Inflammatory macrophage treated with lipopolysaccharide for 4 hours (primary cell): ENCODE data around the gene SMG5.

ENCODE experiments used
- DNase-seq: peaks from one replicate; pipeline ENCODE4 v3.0.0-alpha.2; 2020

Gene SMG5

GRCh38 chr1:156281693-156282478 is 739 bp downstream of the SMG5 start:
- DNase-seq, result peak; percentile 84

- peak; percentile 81 for DNase-seq
Observed at GRCh38 chr1:156281281-156281680, 1.3 kb downstream of the SMG5 start.

- no peak for DNase-seq
Observed at GRCh38 chr1:156279837-156280236, 2.8 kb downstream of the SMG5 start.

- DNase-seq, result peak; percentile 35
Observed at GRCh38 chr1:156276966-156277381, 5.7 kb downstream of the SMG5 start.

DNA sequence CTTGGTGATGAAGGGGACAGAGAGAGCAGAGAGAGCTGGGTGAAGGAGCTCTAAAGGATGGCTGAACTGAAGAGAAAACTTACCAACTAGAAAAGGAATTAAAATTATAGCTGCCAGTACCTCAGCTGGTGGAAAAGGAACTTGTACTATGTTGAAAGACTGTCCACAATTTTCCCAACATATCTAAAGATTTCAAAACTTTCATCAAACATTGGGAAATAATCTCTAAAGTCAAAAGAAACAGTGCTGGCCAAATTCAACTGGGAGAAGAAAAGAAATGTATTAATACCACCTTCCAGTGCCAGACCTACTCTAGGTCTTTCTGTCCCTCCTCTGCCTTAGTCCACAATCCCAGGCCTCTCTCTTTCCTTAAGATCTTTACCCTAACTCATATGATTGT is 6.1 kb downstream of the SMG5 start:
- DNase-seq, result peak; percentile 62

DNA sequence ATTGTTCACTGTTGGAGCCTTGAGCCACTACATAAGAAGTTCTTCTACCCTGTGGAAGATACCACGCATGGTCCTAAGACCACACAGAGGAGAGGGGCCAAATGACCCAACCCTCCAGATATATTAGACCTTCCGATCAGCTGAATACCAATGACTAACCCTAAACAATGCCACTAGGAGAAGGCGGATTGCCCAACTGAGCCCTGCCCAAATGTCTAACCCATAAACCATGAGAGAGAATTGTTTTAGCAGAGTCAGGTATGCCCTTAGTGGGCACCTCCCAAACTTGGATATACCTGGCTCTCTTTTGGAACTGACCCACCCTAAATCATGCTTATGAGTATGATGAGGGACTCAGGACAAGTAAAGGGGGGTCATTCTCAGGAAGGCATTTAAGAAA is 12.3 kb downstream of the SMG5 start:
- DNase-seq, result no peak

GRCh38 chr1:156268336-156268735 is 14.3 kb downstream of the SMG5 start:
- DNase-seq, result no peak

DNA sequence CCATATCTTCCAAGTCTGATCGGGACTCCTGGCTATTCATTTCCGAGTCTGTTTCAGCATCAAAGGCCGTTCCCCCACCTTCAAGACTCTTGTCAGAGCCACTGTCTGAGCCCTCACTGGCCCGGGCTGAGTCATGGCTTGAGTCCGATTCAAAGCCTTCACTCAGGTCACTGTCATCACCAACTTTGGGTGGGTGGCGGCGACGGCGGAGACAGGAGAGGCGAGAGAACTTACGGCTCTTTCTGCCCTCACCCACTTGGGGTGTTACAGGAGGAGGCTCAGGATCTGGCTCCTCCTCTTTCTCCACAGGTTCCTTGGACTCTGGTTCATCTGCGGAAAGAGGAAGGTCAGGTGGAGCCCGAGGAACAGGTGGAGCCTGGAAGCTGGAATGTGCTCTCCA is 16.6 kb downstream of the SMG5 start:
- no peak for DNase-seq

DNA sequence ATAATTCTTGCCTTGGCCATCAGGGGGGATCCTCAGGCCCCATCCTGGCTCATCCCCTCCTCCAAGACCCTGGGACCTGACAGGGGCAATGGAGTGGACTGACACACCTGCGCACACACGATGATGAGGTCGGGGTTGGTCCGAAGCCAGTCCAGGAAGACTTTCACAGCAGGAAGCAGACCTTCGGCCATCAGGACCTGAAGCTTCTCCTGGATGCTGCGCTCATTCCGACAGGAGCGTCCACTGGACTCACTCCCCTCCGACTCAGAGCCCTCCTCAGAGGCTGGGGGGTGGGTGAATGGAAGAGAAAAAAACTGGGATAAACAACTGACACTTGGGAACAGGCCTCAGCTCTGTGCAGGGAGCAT is 19.4 kb downstream of the SMG5 start:
- DNase-seq, result no peak

DNA sequence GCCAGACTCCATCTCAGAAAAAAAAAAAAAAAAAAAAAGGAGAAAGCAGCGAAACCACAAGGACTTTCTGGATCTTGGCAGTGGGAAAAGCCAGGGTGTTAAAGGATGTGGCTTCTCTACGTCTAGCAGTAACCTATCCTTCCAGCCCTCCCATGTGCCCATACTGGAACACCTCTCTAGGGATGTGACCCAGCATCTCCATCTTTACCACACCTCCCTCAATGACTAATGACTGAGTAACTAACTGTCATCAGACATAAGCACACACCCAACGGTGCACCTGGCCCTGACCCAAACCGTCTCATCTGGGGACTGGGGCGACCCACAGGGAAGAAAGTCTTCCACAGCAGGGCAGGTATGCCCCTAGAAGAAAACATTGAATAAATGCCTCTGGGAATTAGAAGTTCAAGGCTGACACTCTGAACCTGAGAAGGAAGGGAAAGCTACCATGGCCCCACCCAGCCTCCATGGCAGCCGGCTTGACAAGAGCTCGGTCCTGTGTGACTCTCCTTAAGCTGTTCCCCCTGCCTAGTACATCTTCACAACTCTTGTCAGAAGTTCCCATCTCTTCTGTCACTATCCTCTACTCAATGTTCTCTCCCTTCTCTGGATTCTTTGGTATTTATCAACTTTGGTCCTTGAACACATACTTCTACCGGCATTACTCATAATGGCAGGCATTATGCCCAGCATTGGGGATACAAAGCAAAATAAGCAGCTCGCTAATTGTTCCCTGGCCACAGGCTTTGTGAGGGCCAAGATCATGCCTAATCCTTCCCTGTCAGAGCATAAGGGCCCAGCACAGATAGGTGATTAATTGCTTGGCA is 20.0 kb downstream of the SMG5 start:
- DNase-seq, result no peak

- no peak for DNase-seq
Observed at GRCh38 chr1:156260896-156261295, 21.7 kb downstream of the SMG5 start.

DNA sequence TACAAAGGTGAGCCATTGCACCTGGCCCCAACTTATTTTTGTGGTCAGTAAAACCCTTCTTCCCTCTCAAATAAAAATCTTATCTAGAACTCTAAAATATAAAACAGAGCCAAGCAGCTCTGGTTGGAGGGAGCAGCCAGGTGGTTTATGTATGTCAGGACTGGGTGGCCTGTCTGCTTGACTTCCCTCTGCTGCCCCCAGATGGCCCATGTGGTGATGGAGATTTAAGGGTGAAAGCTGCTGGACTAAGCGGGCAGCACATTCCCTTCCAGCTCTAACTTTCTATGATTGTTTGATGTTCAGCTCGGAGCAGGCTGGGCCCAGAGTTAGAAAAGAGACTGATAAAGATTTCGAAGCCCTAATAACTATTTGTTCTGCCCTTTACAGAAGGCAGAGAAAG is 22.8 kb downstream of the SMG5 start:
- no peak for DNase-seq

- DNase-seq, result no peak
Observed at GRCh38 chr1:156258859-156259258, 23.8 kb downstream of the SMG5 start.

DNA sequence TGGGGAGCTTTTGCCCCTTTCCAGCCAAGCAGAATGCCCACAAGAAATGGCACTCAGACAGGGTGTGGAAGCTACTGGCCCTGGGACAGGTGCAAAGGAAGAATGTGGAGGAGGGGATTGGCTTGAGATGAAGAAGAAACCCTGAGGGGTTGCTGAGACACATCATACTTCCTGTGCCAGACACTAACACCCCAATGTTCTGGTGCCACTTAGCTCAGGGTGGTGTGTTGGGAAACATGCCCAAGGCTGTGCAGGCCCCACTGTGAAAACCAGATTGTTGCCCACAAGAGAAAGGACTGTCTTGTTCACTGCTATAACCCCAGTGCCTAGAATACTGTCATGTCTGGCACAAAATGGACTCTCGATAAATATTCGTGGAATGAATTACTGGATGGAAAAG is 24.9 kb downstream of the SMG5 start:
- no peak for DNase-seq

- DNase-seq, result no peak
Observed at GRCh38 chr1:156253634-156254033, 29.0 kb downstream of the SMG5 start.

DNA sequence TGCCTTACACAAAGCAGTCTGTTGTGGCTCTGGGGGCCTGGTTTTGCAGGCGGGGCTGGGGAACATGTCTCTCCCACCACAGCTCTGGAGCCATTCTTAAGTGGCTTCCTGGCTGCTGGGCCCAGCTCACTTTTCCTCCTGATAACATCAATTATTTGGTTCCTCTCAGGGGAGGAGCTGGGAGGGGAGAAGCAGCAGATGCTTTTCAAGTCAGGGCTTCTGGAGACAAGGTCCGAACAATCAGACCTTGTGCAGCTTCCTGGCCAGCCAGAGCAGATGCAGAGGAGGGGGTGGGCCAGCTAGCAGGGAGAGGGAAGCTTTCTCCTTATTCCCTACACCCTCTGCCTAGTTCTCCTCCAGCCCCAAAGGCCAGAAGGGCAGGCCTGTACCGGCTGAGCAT is 31.1 kb downstream of the SMG5 start:
- no peak for DNase-seq

- DNase-seq, result no peak
Observed at GRCh38 chr1:156249593-156249992, 33.0 kb downstream of the SMG5 start.

GRCh38 chr1:156248323-156248683 is 34.3 kb downstream of the SMG5 start:
- DNase-seq, result no peak

DNA sequence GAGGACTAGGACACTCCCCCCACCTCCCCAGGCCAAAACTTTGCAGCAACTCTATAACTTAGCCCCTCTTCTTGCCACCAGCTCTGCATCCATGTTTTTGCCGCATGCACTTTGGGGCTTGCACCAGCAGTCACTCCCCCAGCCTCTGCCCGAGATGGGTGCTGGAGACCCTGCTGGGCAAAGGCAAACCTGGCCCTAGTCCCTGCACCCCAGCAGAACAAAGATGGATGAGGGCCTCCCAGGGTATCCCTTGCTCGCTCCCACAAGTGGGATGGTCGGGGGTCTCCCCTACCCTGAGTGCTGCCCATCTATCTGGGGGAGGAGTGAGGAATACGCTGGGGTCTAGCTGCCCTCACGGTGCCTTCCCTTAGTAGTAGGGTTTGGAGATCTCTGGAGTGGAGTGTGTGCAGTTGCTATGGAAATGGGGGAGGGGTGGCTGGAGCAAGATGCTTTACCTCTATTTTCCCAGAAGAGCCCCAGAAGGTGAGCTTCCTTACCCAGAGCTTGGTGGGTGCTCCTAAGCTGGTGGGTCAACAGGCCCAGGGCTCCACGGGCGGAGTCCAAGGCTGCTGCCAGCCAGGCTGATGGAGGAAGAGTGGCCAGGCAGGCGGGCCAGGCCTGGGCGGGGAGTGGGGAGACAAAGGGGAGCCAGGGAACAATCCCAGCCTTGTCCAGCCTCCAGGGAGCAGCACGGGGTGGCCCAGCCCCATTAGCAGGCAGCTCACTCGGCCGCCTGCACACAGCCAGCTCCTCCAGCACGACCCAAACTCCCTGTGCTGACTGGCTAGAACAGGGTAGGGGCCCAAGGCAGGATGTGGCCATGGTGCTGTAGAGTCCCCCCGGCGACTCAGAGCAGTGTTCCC is 34.9 kb downstream of the SMG5 start, which contains the start of gene PAQR6:
Gene PAQR6 (minus strand): TSS at position 597 of the 863 bp plus-strand sequence. CDS start 1,325 bp downstream, outside the sequence.
- no peak for DNase-seq

DNA sequence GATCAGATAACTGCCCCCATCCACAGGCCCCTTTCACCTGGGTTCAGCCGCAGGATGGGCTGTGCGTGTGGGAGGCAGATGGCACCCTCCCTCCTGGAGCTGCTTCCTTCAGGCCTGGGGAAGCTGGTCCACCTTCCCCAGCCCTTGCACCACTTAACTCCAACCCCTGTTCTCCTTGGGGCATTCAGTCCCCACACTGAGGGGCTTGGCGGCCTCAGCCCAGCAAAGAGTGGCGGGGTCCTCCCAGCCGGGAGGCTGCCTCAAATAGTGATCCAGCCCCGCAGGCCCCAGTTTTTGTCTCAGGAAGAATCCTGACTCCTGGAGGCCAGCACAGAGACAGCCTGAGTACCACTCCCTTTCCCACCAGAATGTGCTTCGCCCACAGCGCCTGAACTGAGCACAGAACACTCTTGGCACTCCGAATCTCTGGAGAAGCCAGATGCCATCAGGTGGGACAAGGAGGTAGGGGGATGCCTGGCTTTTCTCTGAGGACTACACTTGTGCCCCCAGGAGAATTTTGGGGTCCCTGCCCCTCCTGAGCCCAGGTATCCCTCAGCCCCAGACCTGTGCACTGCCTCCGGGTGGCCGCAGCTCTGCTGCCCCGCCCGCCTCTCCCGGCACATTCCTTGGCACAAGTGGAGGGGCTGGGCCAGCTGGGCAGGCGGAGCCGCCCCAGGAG is 35.7 kb downstream of the SMG5 start:
- DNase-seq, result no peak

- DNase-seq, result no peak
Observed at GRCh38 chr1:156246241-156246780, 36.3 kb downstream of the SMG5 start.
